Dermis blood vessel endothelial cell (primary cell): ENCODE measurements around the gene MAD1L1. TPM values are rescaled to one million over a fixed set of nuclear protein-coding genes. Genes with fewer than 3 reads are reported as not detected.

Experiments used
- DNase-seq: peaks from one replicate; pipeline ENCODE4 v3.0.0; 2010
- total RNA-seq: library from RNA; depleted of rRNA; stranded (reverse); fragments of >200 nt; gene quantifications from 2 replicates; pipeline ENCODE4 v1.2.3, GENCODE V29; 2014

Gene MAD1L1
- total RNA-seq, 1 donor from 2014 or later = 53.3 TPM

GRCh38 chr7:1810521-1810920 is 422.2 kb downstream of the MAD1L1 start:
- no peak for DNase-seq

GRCh38 chr7:1809601-1810258 is 423.0 kb downstream of the MAD1L1 start:
- DNase-seq = no peak

- no peak for DNase-seq
Observed at GRCh38 chr7:1809070-1809469, 423.7 kb downstream of the MAD1L1 start.

- DNase-seq = no peak
Observed at GRCh38 chr7:1807821-1808600, 424.7 kb downstream of the MAD1L1 start.

GRCh38 chr7:1806354-1806753 is 426.4 kb downstream of the MAD1L1 start:
- no peak for DNase-seq

GRCh38 chr7:1804310-1804709 is 428.4 kb downstream of the MAD1L1 start:
- DNase-seq = no peak

- no peak for DNase-seq
Observed at GRCh38 chr7:1802899-1803298, 429.8 kb downstream of the MAD1L1 start.

- no peak for DNase-seq
Observed at GRCh38 chr7:1800902-1801301, 431.8 kb downstream of the MAD1L1 start.

GRCh38 chr7:1798191-1798590 is 434.6 kb downstream of the MAD1L1 start:
- DNase-seq = no peak

- DNase-seq = no peak
Observed at GRCh38 chr7:1794888-1795542, 437.7 kb downstream of the MAD1L1 start.

GRCh38 chr7:1787681-1788235 is 445.0 kb downstream of the MAD1L1 start:
- no peak for DNase-seq

- DNase-seq = no peak
Observed at GRCh38 chr7:1787241-1787640, 445.5 kb downstream of the MAD1L1 start.

GRCh38 chr7:1785839-1786238 is 446.9 kb downstream of the MAD1L1 start:
- no peak for DNase-seq

GRCh38 chr7:1781369-1781768 is 451.4 kb downstream of the MAD1L1 start:
- DNase-seq = no peak

GRCh38 chr7:1779445-1779844 is 453.3 kb downstream of the MAD1L1 start:
- DNase-seq = no peak

GRCh38 chr7:1777122-1777521 is 455.6 kb downstream of the MAD1L1 start:
- no peak for DNase-seq

GRCh38 chr7:1775389-1775788 is 457.4 kb downstream of the MAD1L1 start:
- no peak for DNase-seq

- DNase-seq = no peak
Observed at GRCh38 chr7:1770331-1770730, 462.4 kb downstream of the MAD1L1 start.

GRCh38 chr7:1769286-1770200 is 463.2 kb downstream of the MAD1L1 start:
- no peak for DNase-seq

- no peak for DNase-seq
Observed at GRCh38 chr7:1768832-1769231, 463.9 kb downstream of the MAD1L1 start.

- DNase-seq = no peak
Observed at GRCh38 chr7:1767524-1767923, 465.2 kb downstream of the MAD1L1 start.
